Panc1 (cell line): ENCODE measurements around the gene DNAH3. TPM values are rescaled to one million over a fixed set of nuclear protein-coding genes. Genes with fewer than 3 reads are reported as not detected.

Experiments
- ATAC-seq: fragments of 200-7000 bp; cut with Tn5 transposase; 2 replicates; pipeline ENCODE4 v1.9.1; 2020; ENCODE audit warnings: mild to moderate bottlenecking, moderate library complexity
- BruUV-seq: library from RNA; stranded (reverse); fragments of 400-500 nt; replicated peaks from 2 replicates; lab custom pipeline; 2021; lab: Mats Ljungman, UMichigan
- CTCF ChIA-PET: fragments of 300-600 bp; sonication (Branson Sonifier 250); formaldehyde crosslinking; loops from one replicate; lab custom pipeline; 2022; ENCODE audit warnings: antibody characterized with exemption; lab: Charles Lee
- POLR2A ChIA-PET: fragments of 300-600 bp; sonication (Branson Sonifier 250); formaldehyde crosslinking; loops from one replicate; lab custom pipeline; 2022; ENCODE audit warnings: antibody characterized with exemption; lab: Charles Lee
- DNase-seq: peaks from one replicate; pipeline ENCODE4 v3.0.0-alpha.2; 2010; ENCODE audit warnings: low read depth, low spot score
- H3K27ac ChIP-seq: 2 replicates; pipeline ENCODE4 v1.5.1; 2011; ENCODE audit warnings: mild to moderate bottlenecking, low read length, inconsistent platforms
- H3K27me3 ChIP-seq: fragments of 200-500 bp; sonication (Bioruptor generic); 2 replicates; pipeline ENCODE4 v1.6.0; 2014; ENCODE audit warnings: low read length, inconsistent platforms; ENCODE audit not compliant: control insufficient read depth, insufficient read depth
- H3K36me3 ChIP-seq: fragments of 200-500 bp; sonication (Bioruptor generic); 2 replicates; pipeline ENCODE4 v1.5.1; 2014; ENCODE audit warnings: inconsistent platforms, mild to moderate bottlenecking, low read length, moderate library complexity; ENCODE audit not compliant: control insufficient read depth, insufficient read depth
- H3K4me1 ChIP-seq: 2 replicates; pipeline ENCODE4 v1.5.1; 2011; ENCODE audit warnings: inconsistent platforms, mild to moderate bottlenecking, low read length, moderate library complexity; ENCODE audit not compliant: control insufficient read depth, insufficient read depth
- H3K4me3 ChIP-seq, 2 experiments: 2 replicates each; pipeline ENCODE4 v1.5.1; 2011 to 2012; ENCODE audit warnings: low read depth in 2 of 2, low read length in 2 of 2, mild to moderate bottlenecking in 2 of 2, inconsistent platforms in 1 of 2, moderate library complexity in 1 of 2
- H3K9me3 ChIP-seq: fragments of 200-500 bp; sonication (Bioruptor generic); 2 replicates; pipeline ENCODE4 v1.5.1; 2014; ENCODE audit warnings: low read depth, mild to moderate bottlenecking, inconsistent platforms, low read length, moderate library complexity; ENCODE audit not compliant: control insufficient read depth, insufficient read depth
- POLR2AphosphoS5 ChIP-seq: IDR thresholded peaks from 2 replicates; pipeline ENCODE4 v1.6.1; 2012; ENCODE audit warnings: mild to moderate bottlenecking, low read depth, low read length, moderate library complexity
- REST ChIP-seq, 2 experiments: IDR thresholded peaks; 2 replicates each; pipeline ENCODE4 v1.6.1; 2011 to 2012; ENCODE audit warnings: low read depth in 2 of 2, control low read depth in 1 of 2, low read length in 1 of 2, mild to moderate bottlenecking in 1 of 2, moderate library complexity in 1 of 2; ENCODE audit not compliant: insufficient read depth in 1 of 2
- SIN3A ChIP-seq: IDR thresholded peaks from 2 replicates; pipeline ENCODE4 v1.6.1; 2012; ENCODE audit warnings: low read depth, mild to moderate bottlenecking, low read length, moderate library complexity, borderline replicate concordance; ENCODE audit not compliant: insufficient read depth
- TCF7L2 ChIP-seq: IDR thresholded peaks from 2 replicates; pipeline ENCODE4 v1.6.1; 2011; ENCODE audit warnings: mild to moderate bottlenecking, low read depth, low read length, inconsistent platforms
- in situ Hi-C: cut with HindIII; loops from 2 replicates; pipeline ENCODE4 v1.10.0; 2016; ENCODE audit warnings: low sequenced_read_pairs, low pct_unique_long_range_greater_than_20kb
- intact Hi-C: fragments of 100-400 bp; cut with micrococcal nuclease; formaldehyde crosslinking; loops from one replicate; pipeline ENCODE4 v1.10.0; 2022; ENCODE audit not compliant: unreplicated experiment
- total RNA-seq: library from RNA; stranded (reverse); gene quantifications from one replicate; pipeline ENCODE4 v1.2.1, GENCODE V29; 2021; ENCODE audit not compliant: unreplicated experiment
- TF ChIP-seq, protein P1 (sequence below): fragments of 450-650 bp; IDR thresholded peaks from 2 replicates; pipeline ENCODE4 v1.5.1; 2017; ENCODE audit warnings: mild to moderate bottlenecking

The DNAH3 gene
- total RNA-seq, 1 experiment from 2014 or later = 0.62 TPM

DNA sequence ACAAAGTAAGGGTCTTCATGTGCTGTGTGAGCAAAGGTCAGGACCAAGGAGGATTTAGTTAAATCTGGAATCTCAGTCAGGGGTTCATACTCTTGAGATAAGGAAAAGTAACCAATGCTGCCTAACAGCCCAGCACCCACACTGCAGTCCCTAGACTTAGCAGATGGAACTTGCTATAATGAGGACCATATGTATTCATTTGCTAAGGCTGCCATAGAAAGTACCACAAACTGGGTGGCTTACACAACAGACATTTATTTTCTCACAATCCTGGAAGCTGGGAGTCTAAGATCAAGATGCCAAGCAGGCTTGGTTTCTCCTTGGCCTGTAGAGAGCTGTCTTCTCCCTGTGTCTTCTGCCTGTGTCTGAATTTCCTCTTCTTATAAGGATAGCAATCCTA, 40.0 kb upstream of the DNAH3 start:
- ATAC-seq (no peak), DNase-seq (no peak)
- 0 out of 2 replicates have a peak, but pooled peaks cover 4% of the 10 kb centered on the region for H3K4me1 ChIP-seq
- ChIA-PET POLR2A (interaction anchor here (0.5 kb wide), 1 partner anchor 11 kb away, joined by 5 read pairs; no protein-coding TSS in a partner anchor), CTCF (no interaction called here)
- no peak for TF ChIP-seq SIN3A
- no peak for TF ChIP-seq TCF7L2
- TF ChIP-seq, protein P1, sequence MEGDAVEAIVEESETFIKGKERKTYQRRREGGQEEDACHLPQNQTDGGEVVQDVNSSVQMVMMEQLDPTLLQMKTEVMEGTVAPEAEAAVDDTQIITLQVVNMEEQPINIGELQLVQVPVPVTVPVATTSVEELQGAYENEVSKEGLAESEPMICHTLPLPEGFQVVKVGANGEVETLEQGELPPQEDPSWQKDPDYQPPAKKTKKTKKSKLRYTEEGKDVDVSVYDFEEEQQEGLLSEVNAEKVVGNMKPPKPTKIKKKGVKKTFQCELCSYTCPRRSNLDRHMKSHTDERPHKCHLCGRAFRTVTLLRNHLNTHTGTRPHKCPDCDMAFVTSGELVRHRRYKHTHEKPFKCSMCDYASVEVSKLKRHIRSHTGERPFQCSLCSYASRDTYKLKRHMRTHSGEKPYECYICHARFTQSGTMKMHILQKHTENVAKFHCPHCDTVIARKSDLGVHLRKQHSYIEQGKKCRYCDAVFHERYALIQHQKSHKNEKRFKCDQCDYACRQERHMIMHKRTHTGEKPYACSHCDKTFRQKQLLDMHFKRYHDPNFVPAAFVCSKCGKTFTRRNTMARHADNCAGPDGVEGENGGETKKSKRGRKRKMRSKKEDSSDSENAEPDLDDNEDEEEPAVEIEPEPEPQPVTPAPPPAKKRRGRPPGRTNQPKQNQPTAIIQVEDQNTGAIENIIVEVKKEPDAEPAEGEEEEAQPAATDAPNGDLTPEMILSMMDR = no peak
- no peak for TF ChIP-seq POLR2AphosphoS5
- no peak for TF ChIP-seq REST (IDR thresholded peaks at IDR 0.05; ENCODE audit: insufficient read depth in 1 of 2, low read depth in 2 of 2, low read length in 1 of 2)
- intact Hi-C loops = loop anchor here (10.0 kb wide), 1 partner anchor 84 kb away; the partner anchor contains the start of gene CRYM
- in situ Hi-C loops = loop anchor here (25.0 kb wide), 1 partner anchor 97 kb away; the partner anchor contains the start of gene CRYM
- H3K4me3 ChIP-seq = no peak overlapping the region
- H3K27ac ChIP-seq = no peak overlapping the region
- H3K27me3 ChIP-seq = 0 out of 2 replicates have a peak, but pooled peaks cover 2% of the 10 kb centered on the region
- H3K36me3 ChIP-seq = no peaks in the 10 kb centered on the region
- H3K9me3 ChIP-seq = no peaks in the 10 kb centered on the region
- no TSS peak for BruUV-seq

DNA sequence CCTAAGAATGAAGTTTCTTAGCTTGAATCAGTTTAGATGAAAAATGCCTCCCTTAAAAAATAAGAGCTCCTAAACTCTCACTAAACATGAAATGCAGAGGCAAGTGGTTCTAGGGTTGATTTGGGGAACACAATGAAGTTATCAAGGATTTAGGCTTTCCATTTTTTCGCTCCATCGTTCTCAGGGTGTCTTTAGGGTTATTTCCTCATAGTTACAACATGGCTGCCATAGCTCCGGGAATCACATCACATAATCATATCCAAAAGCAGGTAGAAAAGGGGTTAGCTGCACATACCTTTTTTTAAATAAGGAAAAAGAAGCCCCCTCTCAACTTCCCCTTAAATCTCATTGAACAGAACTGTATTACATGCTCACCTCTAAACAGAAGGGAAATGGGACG, 39.4 kb upstream of the DNAH3 start:
- in situ Hi-C loops (loop anchor here (25.0 kb wide), 1 partner anchor 97 kb away; the partner anchor contains the start of gene CRYM), intact Hi-C loops (loop anchor here (10.0 kb wide), 1 partner anchor 85 kb away; the partner anchor contains the start of gene CRYM)
- ChIA-PET CTCF (interaction anchor here (0.8 kb wide), 1 partner anchor 111 kb away, joined by 5 read pairs; no protein-coding TSS in a partner anchor), POLR2A (no interaction called here)
- H3K36me3 ChIP-seq = no peaks in the 10 kb centered on the region
- 0 out of 2 replicates have a peak, but pooled peaks cover 2% of the 10 kb centered on the region for H3K27me3 ChIP-seq
- 0 out of 2 replicates have a peak, but pooled peaks cover 4% of the 10 kb centered on the region for H3K4me1 ChIP-seq
- DNase-seq = no peak
- no peak for TF ChIP-seq TCF7L2
- TF ChIP-seq, protein P1 = no peak
- TF ChIP-seq REST (IDR thresholded peaks at IDR 0.05; ENCODE audit: insufficient read depth in 1 of 2, low read depth in 2 of 2, low read length in 1 of 2) = no peak
- no peak for TF ChIP-seq SIN3A
- no peak for TF ChIP-seq POLR2AphosphoS5
- ATAC-seq = no peak
- BruUV-seq = no TSS peak
- H3K9me3 ChIP-seq = no peaks in the 10 kb centered on the region
- no peak overlapping the region for H3K4me3 ChIP-seq
- H3K27ac ChIP-seq = no peak overlapping the region
